Heart left ventricle (tissue), 13 donors: Measurements from ENCODE around the gene YIPF6.

Experiments used
- CTCF ChIP-seq, 12 donors: fragments of 200-600 bp; sonication (generic) in 4 of 12; IDR thresholded peaks; one replicate each; pipeline versions ENCODE4 v1.5.0 to v1.8.0; 2018 to 2022; ENCODE audit warnings: antibody characterized with exemption in 12 of 12, mild to moderate bottlenecking in 5 of 12
- POLR2A ChIP-seq, 2 donors: fragments of 450-650 bp; IDR thresholded peaks; one replicate each; pipeline ENCODE4 v1.6.1; 2017; ENCODE audit warnings: antibody characterized with exemption in 2 of 2, mild to moderate bottlenecking in 2 of 2, moderate library complexity in 2 of 2
- donor health status: ischemic (EF 13 %, LVEDD 7.1; RV severe dilation, severe dysfunction).
- donor health status: DM: no; HTN: yes; CAD: no.
- donor health status: DM: no; HTN: no; CAD: no.
- donor health status: ischemic (EF 25% LVEDD 6.9; RV normal size, moderate dysfunction).
- donor health status: ischemic (EF 25% LVEDD 5.7; RV mildly dilated, moderate dysfunction).
- donor health status: ischemic (EF 35%, LVEDD 5.7; RV mildly dilated, moderate dysfunction).
- donor health status: nonischemic (EF 11% LVEDD 7.7; RV severe dilation, severe dysfunction).
- donor health status: DM: yes; HTN: yes; CAD: no.
- donor health status: PGD.
- donor health status: ischemic (EF 29% LVEDD 5.4; RV normal size, mild dysfunction).
- donor health status: nonischemic (EF 23%, LVEDD 6.1; RV moderate dilation, normal function).

DNA sequence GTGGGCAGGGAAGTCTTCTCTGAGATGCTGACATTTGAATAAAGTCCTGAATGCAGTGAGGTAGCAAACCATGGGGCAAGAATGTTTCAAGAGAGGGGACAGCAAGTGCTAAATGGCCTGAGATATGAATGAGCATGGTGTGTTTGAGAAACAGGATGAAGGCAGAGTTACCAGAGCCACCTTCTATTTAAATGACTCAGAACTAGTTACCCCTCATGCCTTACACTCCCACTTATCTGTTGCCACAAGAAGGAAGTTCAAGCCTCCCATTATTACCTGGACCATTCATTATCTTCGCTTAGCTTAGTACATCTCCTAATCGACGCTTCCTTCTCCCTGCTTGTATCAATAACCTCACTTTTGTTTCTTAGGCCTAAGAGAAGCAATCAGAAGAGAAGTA, 81.0 kb downstream of the YIPF6 start:
- TF ChIP-seq CTCF (IDR thresholded peaks at IDR 0.05), result no peak
- TF ChIP-seq POLR2A (IDR thresholded peaks at IDR 0.05), result no peak
